GM12891 (cell line): Measurements from ENCODE around the gene FNDC3B.

Source experiments
- PAX5 ChIP-seq: IDR thresholded peaks from 2 replicates; pipeline ENCODE4 v1.6.1; 2011; ENCODE audit warnings: low read length, moderate library complexity, mild to moderate bottlenecking; ENCODE audit not compliant: insufficient read depth, severe bottlenecking
- POLR2A ChIP-seq: IDR thresholded peaks from 2 replicates; pipeline ENCODE4 v1.6.1; 2011; ENCODE audit warnings: low read depth, low read length, control low read depth
- POLR2AphosphoS5 ChIP-seq: IDR thresholded peaks from 2 replicates; pipeline ENCODE4 v1.6.1; 2011; ENCODE audit warnings: low read depth, low read length, control low read depth
- POU2F2 ChIP-seq: IDR thresholded peaks from 2 replicates; pipeline ENCODE4 v1.6.1; 2011; ENCODE audit warnings: low read depth, mild to moderate bottlenecking, control low read depth, low read length, moderate library complexity
- SPI1 ChIP-seq: IDR thresholded peaks from 2 replicates; pipeline ENCODE4 v1.6.1; 2011; ENCODE audit warnings: low read depth, low read length, control low read depth
- TAF1 ChIP-seq: IDR thresholded peaks from 2 replicates; pipeline ENCODE4 v1.6.1; 2011; ENCODE audit warnings: low read depth, low read length, control low read depth

DNA sequence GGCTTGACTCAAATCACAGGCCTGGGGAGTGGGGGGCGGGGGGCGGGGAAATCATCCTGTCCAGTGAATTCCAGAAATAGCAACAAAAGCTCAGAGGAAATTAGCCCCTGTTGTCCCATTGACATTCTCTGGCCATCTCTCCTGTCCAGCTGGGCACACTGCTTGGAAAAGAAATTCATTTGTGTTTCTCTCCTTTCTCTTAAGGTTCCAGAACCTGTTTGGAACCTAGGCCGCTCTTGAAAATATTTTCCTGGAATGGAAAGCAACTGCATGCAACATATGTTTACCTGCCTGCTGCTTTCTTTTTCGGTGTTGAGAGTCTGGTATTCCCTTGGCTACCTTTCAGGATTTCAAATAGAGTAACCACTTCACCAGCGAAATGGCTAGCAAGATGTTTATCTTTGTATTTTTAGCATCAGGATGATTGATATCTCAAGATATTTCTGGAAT, 239.8 kb downstream of the FNDC3B start:
- TF ChIP-seq POLR2AphosphoS5 (no peak), TAF1 (no peak), POLR2A (no peak), POU2F2 (no peak), PAX5 (no peak), SPI1 (no peak)
